GM12872 (cell line): ENCODE results near the gene CYTH3.

Source experiments
- TF ChIP-seq, protein P1 (sequence below): IDR thresholded peaks from 3 replicates; pipeline ENCODE4 v1.5.1; 2011; ENCODE audit warnings: low read depth, mild to moderate bottlenecking, low read length, moderate library complexity; ENCODE audit not compliant: insufficient read depth

CYTH3 gene

DNA sequence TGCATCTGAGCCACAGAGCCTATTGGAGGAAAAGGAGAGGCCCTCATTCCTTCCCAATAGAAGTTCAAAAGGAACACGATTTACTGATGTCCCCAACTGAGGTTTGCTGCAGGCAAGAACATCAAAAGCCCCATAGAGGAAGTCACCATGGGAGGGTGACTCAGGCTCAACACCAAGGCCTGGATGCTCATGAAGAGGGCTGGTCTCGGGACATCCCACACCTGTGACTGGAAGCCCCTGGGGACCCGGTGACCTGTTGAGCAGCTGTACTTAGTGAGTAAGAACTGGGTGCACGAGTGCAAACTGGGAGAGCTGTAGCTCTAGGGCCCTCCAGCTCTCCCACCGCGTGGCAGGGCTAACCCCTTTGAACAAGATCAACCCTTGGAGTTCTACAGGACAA lies 38.0 kb downstream of the CYTH3 start:
- TF ChIP-seq, protein P1, sequence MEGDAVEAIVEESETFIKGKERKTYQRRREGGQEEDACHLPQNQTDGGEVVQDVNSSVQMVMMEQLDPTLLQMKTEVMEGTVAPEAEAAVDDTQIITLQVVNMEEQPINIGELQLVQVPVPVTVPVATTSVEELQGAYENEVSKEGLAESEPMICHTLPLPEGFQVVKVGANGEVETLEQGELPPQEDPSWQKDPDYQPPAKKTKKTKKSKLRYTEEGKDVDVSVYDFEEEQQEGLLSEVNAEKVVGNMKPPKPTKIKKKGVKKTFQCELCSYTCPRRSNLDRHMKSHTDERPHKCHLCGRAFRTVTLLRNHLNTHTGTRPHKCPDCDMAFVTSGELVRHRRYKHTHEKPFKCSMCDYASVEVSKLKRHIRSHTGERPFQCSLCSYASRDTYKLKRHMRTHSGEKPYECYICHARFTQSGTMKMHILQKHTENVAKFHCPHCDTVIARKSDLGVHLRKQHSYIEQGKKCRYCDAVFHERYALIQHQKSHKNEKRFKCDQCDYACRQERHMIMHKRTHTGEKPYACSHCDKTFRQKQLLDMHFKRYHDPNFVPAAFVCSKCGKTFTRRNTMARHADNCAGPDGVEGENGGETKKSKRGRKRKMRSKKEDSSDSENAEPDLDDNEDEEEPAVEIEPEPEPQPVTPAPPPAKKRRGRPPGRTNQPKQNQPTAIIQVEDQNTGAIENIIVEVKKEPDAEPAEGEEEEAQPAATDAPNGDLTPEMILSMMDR = no peak

DNA sequence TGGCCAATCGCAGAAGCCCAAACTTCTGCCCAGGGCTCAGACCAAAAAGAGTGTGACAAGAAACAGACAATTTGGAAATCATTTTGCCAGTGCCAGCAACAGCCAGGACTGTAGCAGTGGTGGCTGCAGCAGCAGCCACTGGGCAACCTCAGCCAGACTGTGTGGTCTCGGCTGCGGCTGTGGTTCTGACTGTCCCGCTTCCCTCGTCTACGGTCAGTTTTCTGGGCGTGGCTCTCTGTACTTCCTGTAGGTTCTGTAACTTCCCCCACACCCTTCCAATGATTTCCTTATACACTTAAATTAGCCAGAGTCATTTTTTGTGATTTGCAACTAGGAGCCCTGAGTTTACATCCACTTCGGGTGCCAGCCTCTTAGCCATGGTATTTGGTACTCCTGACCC lies 39.9 kb downstream of the CYTH3 start:
- TF ChIP-seq, protein P1 = no peak

DNA sequence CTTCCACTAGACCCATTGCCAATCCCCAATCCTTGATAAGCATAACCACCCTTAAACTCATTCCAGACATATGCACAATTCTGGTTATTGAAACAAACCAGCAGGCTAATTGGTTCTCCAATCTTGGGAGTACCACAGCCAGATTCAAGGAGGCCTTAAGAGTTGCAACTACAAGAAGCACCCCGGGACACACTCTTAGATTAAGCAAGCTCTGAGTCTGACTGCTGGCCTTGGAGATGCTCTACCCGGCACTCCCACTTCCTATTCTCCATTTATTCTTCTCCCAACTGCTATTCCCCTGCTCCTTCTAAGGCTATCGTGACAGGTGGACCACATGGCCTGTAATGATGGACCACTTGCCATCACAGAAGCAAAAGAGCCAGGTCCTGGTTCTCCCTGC lies 40.3 kb downstream of the CYTH3 start:
- TF ChIP-seq, protein P1 = no peak

DNA sequence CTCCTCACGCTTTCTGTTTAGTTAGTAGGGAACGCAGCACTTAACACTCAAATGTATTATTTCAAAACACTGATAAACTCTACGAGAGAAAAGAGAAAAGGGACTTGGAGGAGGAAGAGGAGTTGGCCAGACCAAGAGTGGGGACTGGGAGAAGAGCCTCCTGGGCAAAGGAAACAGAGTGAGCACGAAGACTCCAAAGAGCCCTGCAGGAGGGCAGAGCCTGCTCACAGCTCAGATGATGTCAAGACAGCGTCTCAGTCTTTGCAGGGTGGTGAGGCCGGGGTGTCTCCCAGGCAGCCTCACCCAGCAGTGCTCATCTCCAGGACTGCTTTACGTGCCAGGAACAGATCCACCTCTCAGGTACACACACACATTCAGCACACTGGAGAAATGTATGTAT lies 41.2 kb downstream of the CYTH3 start:
- TF ChIP-seq, protein P1 = no peak

DNA sequence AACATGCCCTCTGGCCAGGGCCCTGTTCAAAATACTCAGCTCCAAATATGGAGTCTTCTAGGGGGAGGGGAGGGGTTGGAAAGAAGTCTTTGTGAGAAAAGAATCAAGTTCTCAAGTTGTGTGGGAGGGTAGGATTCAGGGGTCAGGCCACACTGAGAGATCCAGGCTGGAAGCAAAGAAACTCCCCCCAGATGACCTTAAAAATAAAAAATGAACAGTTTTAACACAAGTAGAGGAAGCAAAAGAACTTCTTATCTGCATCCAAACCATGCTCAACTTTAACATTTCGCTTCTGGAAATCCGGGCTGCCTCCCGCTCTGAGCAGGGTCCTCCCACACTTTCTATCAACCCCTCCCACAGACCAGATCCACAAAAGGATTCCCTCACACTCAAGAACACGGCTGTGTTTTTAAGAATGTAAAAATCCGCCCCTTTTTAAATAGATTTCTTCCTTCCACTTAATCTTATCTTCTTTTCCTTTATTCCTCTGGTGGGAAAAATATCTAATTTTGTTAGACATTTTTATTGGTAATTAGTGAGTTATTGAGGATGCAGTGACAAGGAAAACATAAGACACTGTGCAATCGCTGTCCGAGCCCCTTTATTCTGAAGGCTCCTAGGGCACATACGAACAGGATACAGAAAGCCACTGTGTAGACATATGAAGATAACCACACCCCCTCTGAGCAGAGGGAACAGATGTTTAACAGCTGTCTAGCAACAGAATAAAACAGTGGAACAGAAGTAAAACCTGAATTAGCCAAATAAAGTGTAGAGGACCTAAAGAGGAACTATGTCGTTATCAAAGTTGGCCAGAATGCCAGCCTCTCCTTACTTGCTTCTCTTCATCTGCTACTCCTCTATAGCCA lies 43.8 kb downstream of the CYTH3 start:
- TF ChIP-seq, protein P1 = no peak

DNA sequence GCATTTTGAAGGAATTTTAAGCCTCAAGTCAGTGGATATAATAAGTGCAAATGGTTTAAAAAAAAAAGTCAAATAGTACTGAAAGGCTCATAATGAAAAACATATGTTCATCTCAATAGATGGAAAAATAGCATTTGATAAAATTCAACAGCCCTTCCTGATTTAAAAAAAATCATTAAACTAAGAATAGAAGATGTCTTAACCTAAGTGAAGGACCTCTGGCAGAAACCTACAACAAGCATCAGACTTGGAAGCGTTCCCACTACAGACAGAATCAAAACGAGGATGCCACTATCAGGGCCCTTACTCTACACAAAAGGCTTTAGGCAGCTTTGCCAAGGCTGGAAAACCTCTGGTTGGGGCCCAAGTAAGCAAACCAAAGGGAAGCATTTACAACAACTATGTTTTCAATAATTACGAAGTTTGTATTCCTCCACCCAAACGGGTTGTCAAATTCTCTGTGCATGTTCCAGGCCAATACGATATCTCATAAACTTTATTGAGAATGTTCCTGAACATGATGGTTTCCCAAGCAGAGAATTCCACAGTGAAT lies 45.1 kb downstream of the CYTH3 start:
- TF ChIP-seq, protein P1 = no peak

DNA sequence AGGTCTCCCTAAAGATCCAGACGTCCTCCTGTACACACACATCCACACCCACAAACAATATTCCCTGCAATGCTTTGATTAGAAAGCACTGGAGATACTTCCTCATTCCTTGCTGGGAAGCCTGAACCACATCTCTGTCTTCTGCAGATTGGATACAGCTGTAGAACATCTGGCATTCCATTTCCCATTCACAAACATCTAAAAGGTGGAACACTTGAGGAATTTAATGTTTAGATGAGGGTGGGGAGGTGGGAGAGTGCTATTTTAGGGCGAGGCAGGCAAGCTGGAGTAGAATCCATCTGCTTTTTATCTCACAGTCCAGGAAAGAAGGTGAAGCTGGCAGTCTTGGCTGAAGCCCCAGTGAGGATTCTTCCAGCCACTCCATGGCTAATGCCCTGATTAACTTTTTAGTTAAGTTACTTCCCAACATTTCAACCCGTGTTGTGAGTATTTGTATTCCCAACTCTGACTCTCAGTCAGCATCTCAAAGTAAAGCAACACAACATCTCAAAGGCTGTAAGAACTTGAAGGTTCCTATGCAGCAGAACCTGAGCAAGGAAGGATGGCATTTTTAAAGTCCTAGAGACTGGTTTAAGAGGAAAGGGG lies 46.1 kb downstream of the CYTH3 start:
- TF ChIP-seq, protein P1 = no peak
